HG03025 (cell line): ENCODE results near the gene NGFR.

Experiments used
- ATAC-seq: cut with Tn5 transposase; IDR thresholded peaks from one replicate; pipeline ENCODE4 v1.9.1; 2021; ENCODE audit warnings: mild to moderate bottlenecking, moderate library complexity; ENCODE audit not compliant: unreplicated experiment, low FRiP score

Gene NGFR, protein sequence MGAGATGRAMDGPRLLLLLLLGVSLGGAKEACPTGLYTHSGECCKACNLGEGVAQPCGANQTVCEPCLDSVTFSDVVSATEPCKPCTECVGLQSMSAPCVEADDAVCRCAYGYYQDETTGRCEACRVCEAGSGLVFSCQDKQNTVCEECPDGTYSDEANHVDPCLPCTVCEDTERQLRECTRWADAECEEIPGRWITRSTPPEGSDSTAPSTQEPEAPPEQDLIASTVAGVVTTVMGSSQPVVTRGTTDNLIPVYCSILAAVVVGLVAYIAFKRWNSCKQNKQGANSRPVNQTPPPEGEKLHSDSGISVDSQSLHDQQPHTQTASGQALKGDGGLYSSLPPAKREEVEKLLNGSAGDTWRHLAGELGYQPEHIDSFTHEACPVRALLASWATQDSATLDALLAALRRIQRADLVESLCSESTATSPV

GRCh38 chr17:49494986-49495841, at the start of gene NGFR:
Gene NGFR, plus strand, starts transcription at chr17:49495293. Its CDS starts 125 bp downstream, at chr17:49495418.
- no peak for ATAC-seq

DNA sequence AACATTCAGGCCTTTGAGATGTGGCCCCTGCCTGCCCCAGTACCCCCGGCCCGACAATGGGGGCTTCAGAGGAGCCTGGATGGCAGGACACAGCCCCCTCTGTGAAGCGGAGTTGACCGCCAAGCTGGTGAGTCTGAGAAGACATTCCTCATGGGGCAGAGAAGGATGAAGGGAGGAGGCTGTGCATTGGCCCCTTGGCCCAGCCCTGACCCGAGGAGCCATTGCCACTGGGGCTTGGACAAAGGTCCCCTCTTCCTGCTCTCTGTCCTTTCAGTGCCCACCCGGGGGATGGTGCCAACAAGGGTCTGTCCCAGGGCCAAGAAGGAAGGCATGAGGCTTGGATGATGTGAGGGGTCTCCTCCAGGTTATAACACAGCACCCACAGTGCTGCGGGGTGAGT, 49.5 kb upstream of the NGFR start:
- no peak for ATAC-seq

- no peak for ATAC-seq
Measured at GRCh38 chr17:49447628-49448302, 47.3 kb upstream of the NGFR start.

- ATAC-seq, result no peak
Measured at GRCh38 chr17:49450181-49450580, 44.9 kb upstream of the NGFR start.

DNA sequence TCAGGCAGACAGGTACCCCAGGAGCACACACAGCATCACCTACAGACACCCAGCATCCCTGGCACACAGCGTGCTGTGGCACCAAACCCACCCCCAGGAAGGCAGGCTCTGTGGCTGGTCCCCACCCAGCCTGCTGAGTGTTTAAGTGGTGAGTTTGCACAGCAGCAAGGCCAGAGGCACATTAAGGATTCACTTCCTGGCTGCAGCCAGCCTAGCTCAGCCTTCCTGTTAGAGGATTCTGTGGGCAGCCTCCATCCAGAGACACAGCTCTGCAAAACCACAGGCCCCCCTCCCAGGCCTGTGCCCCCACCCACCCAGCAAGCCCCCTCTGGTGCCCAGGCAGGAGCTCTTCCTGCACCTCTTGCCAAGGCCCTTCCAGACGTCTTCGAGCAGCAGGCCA, 44.4 kb upstream of the NGFR start:
- no peak for ATAC-seq

DNA sequence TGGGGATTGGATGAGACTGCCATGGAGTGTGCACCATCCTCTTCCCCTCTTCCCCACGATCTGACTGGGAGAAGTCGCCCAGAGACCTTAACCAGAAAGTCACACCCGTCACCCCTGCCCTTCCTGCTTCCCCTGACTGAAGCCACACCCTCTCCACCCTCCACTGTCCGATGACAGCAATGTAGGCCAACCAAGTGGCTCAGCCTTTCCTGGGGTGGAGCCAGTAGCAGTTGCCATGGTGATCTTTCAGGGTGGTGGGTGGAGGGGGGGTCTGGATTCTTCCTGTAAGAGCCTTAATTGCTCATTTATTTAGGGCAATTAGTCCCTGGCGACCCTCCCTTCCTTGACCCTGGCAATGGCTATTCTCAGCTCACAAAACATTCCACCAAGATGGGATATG, 42.9 kb upstream of the NGFR start:
- ATAC-seq, result no peak

DNA sequence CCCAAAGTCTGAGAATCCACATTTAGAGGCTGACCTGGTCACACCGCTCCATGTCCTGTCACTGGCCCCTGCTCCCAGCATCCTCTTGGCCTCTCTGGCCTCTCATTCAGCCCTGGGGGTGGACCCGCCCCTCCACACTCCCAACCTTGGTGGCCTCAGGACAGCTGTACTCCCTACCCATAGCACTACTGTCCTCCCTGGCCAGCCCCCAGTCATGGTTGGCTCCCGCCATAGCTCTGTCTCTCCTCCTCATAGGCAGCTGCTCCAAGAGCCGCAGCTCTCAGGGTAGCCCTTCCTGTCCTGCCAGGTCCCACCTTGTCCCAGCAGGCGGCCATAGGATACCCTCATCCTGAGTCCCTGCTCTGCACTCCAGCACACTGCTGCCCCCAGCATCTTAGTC, 42.4 kb upstream of the NGFR start:
- ATAC-seq, result no peak

- no peak for ATAC-seq
Measured at GRCh38 chr17:49454050-49454449, 41.0 kb upstream of the NGFR start.

- ATAC-seq, result no peak
Measured at GRCh38 chr17:49455272-49455861, 39.7 kb upstream of the NGFR start.

GRCh38 chr17:49456183-49456965, 38.7 kb upstream of the NGFR start:
- ATAC-seq, result no peak

DNA sequence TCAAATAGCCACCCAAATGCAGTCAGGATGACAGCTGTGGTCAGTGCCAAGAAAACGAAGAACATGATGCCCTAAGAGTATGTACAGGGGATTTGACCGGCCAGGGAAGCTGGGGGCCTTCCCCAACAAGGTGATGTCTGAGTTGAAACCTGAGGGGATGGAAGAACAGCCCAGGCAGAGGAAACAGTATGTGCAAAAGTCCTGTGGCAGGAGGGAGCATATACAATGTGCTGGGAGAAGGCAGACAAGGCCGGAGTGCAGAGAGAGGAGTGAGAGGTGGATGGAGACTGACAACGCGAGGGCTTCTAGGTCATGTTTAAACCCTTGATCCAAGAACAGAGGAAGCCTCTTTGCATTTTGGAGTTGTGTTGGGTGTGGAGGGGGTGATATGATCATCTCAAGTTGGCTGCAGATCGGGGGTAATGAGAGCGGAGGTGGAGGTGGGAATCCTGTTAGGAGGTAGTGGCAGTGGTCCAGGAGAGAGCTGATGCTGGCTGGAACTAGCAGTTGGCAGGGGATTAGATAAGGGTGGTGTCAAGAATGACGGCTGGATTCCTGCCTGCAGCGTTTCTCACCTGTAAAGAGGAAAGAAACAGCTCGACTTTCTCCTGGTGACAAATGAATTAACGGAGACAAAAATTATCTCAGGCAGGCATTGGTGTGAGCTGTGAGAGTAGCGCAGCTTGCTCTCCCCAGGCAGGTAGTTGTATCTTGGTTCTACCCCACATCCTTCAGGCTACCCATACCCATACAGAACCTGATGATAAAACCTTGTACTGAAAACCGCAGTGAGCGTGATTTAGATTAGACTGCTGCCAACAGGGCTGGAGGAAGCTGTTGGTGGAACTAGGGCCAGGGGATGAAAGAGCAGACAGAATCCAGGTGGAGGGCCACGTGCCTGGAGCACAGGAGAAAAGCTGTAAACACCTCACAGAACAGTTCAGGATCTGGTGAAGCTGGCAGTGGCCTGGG, 37.2 kb upstream of the NGFR start:
- ATAC-seq, result no peak

- ATAC-seq, result no peak
Measured at GRCh38 chr17:49459401-49459984, 35.6 kb upstream of the NGFR start.

DNA sequence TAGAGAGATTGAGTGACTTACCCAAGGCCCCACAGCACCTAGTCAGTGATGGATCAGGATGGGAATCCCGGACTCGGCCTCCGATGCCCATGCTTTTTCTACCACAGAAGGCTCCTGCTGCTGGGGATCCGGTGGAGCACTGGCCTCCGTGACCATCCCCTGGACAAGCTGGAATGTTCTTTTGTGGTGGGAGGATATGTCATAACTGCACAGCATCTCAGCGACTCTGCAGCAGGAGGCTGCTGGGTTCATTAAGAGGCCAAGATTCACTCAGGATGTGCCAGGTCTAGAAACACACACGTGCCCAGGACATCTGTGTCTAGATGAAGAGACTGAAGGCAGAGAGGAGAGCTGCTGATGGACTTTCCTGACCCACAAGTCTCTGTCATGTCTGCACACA, 34.7 kb upstream of the NGFR start:
- ATAC-seq, result no peak

- ATAC-seq, result no peak
Measured at GRCh38 chr17:49461580-49461979, 33.5 kb upstream of the NGFR start.

DNA sequence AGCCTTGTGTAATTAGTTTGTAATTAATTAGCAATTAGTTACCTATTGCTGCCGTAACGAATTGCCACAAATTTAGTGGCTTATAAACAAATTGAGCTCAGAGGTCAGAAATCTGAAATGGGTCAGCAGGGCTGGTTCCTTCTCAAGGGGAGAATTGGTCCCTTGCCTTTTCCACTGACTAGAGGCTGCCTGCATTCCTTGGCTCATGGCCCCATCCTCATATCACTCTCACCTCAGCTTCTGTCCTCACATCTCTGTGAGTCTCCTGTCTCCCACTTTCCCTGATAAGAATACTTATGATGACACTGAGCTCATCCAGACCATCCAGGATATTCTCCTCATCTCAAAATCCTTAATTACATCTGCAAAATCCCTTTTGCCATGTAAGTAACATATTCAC, 31.0 kb upstream of the NGFR start:
- no peak for ATAC-seq

DNA sequence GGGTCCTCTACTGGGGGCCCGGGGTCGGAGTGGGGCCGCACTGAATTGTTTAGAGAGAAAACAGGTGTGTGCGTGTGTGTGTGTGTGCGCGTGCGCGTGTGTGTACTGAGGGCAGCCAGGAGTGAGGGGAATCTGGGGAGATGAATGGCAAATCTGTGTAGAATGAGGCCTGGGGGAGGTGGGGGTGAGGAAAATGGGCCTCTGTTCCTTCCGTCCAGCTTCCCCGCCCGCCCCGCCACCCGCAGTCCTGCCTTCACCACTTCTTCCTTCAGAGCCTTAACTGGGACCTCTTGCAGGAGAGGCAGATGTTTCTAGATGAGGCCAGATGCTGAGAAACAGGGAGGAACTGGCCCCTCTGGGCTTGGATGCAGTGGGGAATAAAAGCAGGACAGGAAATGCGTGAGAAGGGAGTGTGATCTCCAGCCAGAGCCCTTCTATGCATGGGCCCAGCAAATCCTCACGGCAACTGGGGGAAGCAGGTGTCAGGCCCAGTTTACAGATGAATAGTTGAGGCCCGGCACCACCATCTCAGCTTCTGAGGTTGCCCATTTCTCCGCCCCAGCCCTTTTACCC, 29.7 kb upstream of the NGFR start:
- ATAC-seq, result no peak

DNA sequence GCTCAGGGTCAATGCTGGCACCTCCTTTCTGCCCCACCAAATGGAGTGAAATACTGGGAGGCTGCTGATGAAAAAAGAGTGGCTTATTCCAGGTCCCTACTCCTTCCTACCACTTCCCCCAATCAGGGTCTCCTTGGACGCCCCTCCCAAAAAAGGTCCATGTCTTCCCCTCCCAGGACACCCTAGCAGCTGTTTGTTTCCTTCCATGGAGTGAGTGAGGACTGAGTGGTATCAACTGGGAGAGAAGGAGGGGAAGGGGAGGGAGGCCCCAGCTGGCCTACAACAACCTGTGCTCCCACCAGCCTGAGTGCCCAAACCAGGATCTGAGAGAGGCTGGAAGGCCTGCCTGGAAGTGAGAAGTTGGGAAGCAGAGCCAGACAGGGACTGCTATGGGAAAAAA, 28.7 kb upstream of the NGFR start:
- ATAC-seq, result no peak

DNA sequence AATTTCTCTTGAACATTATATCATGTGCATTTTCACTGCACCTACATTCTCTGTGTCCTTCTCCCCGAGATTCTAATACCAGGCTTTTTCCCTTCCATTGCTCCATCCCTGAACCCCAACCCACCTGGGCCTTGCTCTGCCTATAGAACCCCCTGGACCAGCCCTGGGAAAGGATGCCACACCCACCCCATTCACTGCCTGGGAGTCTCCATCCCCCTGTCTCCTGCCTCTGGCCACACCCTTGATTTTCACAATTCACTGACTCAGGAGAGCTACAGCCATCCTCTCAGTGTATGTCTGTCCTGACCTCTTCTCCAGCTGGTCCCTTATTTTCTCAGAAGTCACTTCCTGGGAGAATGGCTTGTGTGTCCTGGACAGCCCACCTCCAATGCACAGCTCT, 27.9 kb upstream of the NGFR start:
- no peak for ATAC-seq
